ENCODE measurements around the gene GPS2. TPM values are rescaled to one million over a fixed set of nuclear protein-coding genes. Genes with fewer than 3 reads are reported as not detected.

Gene GPS2
- polyA plus RNA-seq, 4 donors: 88.7 to 115 (median 95.8) TPM

GRCh38 chr17:7262935-7263800 lies 52.0 kb downstream of the GPS2 start:
- no peak for DNase-seq (ENCODE audit: low read depth in 4 of 4, low spot score in 2 of 4)

Other genes with a start within 250 kb of the GPS2 start
- gene CLEC10A, start 235.1 kb downstream of the GPS2 start, polyA plus RNA-seq (ENCODE audit: insufficient read length in 4 of 4): 1 to 10 TPM; 1.1 to 2.3 (median 1.3) TPM
- gene ASGR2, start 200.5 kb downstream of the GPS2 start, polyA plus RNA-seq (ENCODE audit: insufficient read length in 4 of 4): 1 to 10 TPM; 1.1 to 3.2 (median 1.7) TPM
- 10 to 100 TPM in 1 of 4 donors, 1 to 10 TPM in 3; 6.3 to 10.1 (median 8.3) TPM for gene ASGR1, start 136.0 kb downstream of the GPS2 start, polyA plus RNA-seq (ENCODE audit: insufficient read length in 4 of 4)
- gene DLG4, start 95.5 kb downstream of the GPS2 start, polyA plus RNA-seq (ENCODE audit: insufficient read length in 4 of 4): 10 to 100 TPM; 21.1 to 53.3 (median 39.1) TPM
- gene ACADVL, start 95.4 kb downstream of the GPS2 start, polyA plus RNA-seq (ENCODE audit: insufficient read length in 4 of 4): 100 to 1,000 TPM; 409 to 581 (median 511) TPM
- 10 to 100 TPM; 47.7 to 78.0 (median 62.9) TPM for gene DVL2, start 80.8 kb downstream of the GPS2 start, polyA plus RNA-seq (ENCODE audit: insufficient read length in 4 of 4)
- 10 to 100 TPM; 51.8 to 74.3 (median 60.9) TPM for gene PHF23, start 75.9 kb downstream of the GPS2 start, polyA plus RNA-seq (ENCODE audit: insufficient read length in 4 of 4)
- 100 to 1,000 TPM; 396 to 619 (median 451) TPM for gene GABARAP, start 72.9 kb downstream of the GPS2 start, polyA plus RNA-seq (ENCODE audit: insufficient read length in 4 of 4)
- 100 to 1,000 TPM; 136 to 149 (median 141) TPM for gene CTDNEP1, start 63.6 kb downstream of the GPS2 start, polyA plus RNA-seq (ENCODE audit: insufficient read length in 4 of 4)
- 10 to 100 TPM; 43.7 to 61.9 (median 50.9) TPM for gene ELP5, start 63.1 kb downstream of the GPS2 start, polyA plus RNA-seq (ENCODE audit: insufficient read length in 4 of 4)
- 10 to 100 TPM; 47.1 to 59.9 (median 55.1) TPM for gene CLDN7, start 52.9 kb downstream of the GPS2 start, polyA plus RNA-seq (ENCODE audit: insufficient read length in 4 of 4)
- gene SLC2A4, start 33.6 kb downstream of the GPS2 start, polyA plus RNA-seq (ENCODE audit: insufficient read length in 4 of 4): 1 to 10 TPM; 2.2 to 2.8 (median 2.5) TPM
- 1 to 10 TPM; 2.5 to 5.3 (median 3.1) TPM for gene YBX2, start 20.7 kb downstream of the GPS2 start, polyA plus RNA-seq (ENCODE audit: insufficient read length in 4 of 4)
- gene EIF5A, start 7.7 kb downstream of the GPS2 start, polyA plus RNA-seq (ENCODE audit: insufficient read length in 4 of 4): 100 to 1,000 TPM; 286 to 397 (median 312) TPM
- gene NEURL4, start 14.0 kb upstream of the GPS2 start, polyA plus RNA-seq (ENCODE audit: insufficient read length in 4 of 4): 10 to 100 TPM; 25.4 to 39.7 (median 31.4) TPM
- 10 to 100 TPM in 2 of 4 donors, 1 to 10 TPM in 2; 7.3 to 10.9 (median 10.0) TPM for gene ACAP1, start 21.2 kb upstream of the GPS2 start, polyA plus RNA-seq (ENCODE audit: insufficient read length in 4 of 4)
- gene KCTD11, start 36.8 kb upstream of the GPS2 start, polyA plus RNA-seq (ENCODE audit: insufficient read length in 4 of 4): 10 to 100 TPM; 11.2 to 13.9 (median 12.5) TPM
- gene TMEM95, start 39.8 kb upstream of the GPS2 start, polyA plus RNA-seq (ENCODE audit: insufficient read length in 4 of 4): not detected
- gene TNK1, start 65.7 kb upstream of the GPS2 start, polyA plus RNA-seq (ENCODE audit: insufficient read length in 4 of 4): 1 to 10 TPM; 3.1 to 7.9 (median 5.7) TPM
- 10 to 100 TPM; 27.8 to 51.2 (median 41.2) TPM for gene PLSCR3, start 79.2 kb upstream of the GPS2 start, polyA plus RNA-seq (ENCODE audit: insufficient read length in 4 of 4)
- gene TMEM256, start 88.7 kb upstream of the GPS2 start, polyA plus RNA-seq (ENCODE audit: insufficient read length in 4 of 4): 100 to 1,000 TPM in 1 of 4 donors, 10 to 100 TPM in 3; 82.2 to 108 (median 90.2) TPM
- 10 to 100 TPM; 17.5 to 38.6 (median 30.2) TPM for gene NLGN2, start 92.5 kb upstream of the GPS2 start, polyA plus RNA-seq (ENCODE audit: insufficient read length in 4 of 4)
- gene SPEM1, start 105.0 kb upstream of the GPS2 start, polyA plus RNA-seq (ENCODE audit: insufficient read length in 4 of 4): not detected
- gene SPEM2, start 110.3 kb upstream of the GPS2 start, polyA plus RNA-seq (ENCODE audit: insufficient read length in 4 of 4): under 1 TPM in 1 of 4 donors, not detected in 3; 0.06 TPM
- not detected for gene SPEM3, start 113.5 kb upstream of the GPS2 start, polyA plus RNA-seq (ENCODE audit: insufficient read length in 4 of 4)
- 1 to 10 TPM; 3.7 to 5.7 (median 4.8) TPM for gene TMEM102, start 120.1 kb upstream of the GPS2 start, polyA plus RNA-seq (ENCODE audit: insufficient read length in 4 of 4)
- 1 to 10 TPM; 6.1 to 6.9 (median 6.4) TPM for gene FGF11, start 124.2 kb upstream of the GPS2 start, polyA plus RNA-seq (ENCODE audit: insufficient read length in 4 of 4)
- gene CHRNB1, start 129.7 kb upstream of the GPS2 start, polyA plus RNA-seq (ENCODE audit: insufficient read length in 4 of 4): 10 to 100 TPM; 10.3 to 10.8 (median 10.6) TPM
- 10 to 100 TPM; 38.6 to 50.6 (median 44.2) TPM for gene ZBTB4, start 164.3 kb upstream of the GPS2 start, polyA plus RNA-seq (ENCODE audit: insufficient read length in 4 of 4)
- under 1 TPM in 2 of 4 donors, not detected in 2; 0.46 to 0.72 TPM for gene SLC35G6, start 166.1 kb upstream of the GPS2 start, polyA plus RNA-seq (ENCODE audit: insufficient read length in 4 of 4)
- gene POLR2A, start 169.0 kb upstream of the GPS2 start, polyA plus RNA-seq (ENCODE audit: insufficient read length in 4 of 4): 100 to 1,000 TPM; 101 to 163 (median 116) TPM
- gene TNFSF12, start 233.7 kb upstream of the GPS2 start, polyA plus RNA-seq (ENCODE audit: insufficient read length in 4 of 4): 10 to 100 TPM; 21.7 to 32.3 (median 28.3) TPM
- 10 to 100 TPM; 12.8 to 15.9 (median 14.5) TPM for gene TNFSF13, start 243.4 kb upstream of the GPS2 start, polyA plus RNA-seq (ENCODE audit: insufficient read length in 4 of 4)
- 10 to 100 TPM; 60.8 to 81.3 (median 74.9) TPM for gene SENP3, start 246.6 kb upstream of the GPS2 start, polyA plus RNA-seq (ENCODE audit: insufficient read length in 4 of 4)

Data from left renal cortex interstitium (tissue), 4 donors.